Activated T-helper 17 cell treated with anti-CD3 and anti-CD28 coated beads, Interleukin-2, amount 50 U/mL, for 72 hours (primary cell): Measurements from ENCODE around the gene BLVRA. TPM values are rescaled to one million over a fixed set of nuclear protein-coding genes. Genes with fewer than 3 reads are reported as not detected.
"Not testable (repeated sequence)": the region's sequence is repeated elsewhere in the genome, so short reads cannot be mapped to it uniquely, and the experiment has no call there.

Source experiments
- ATAC-seq: fragments of 150-1000 bp; cut with Tn5 transposase; replicated peaks from 2 replicates; pipeline ENCODE4 v1.10.0; 2021; ENCODE audit warnings: mild to moderate bottlenecking, moderate library complexity
- H3K27ac Mint-ChIP-seq: one replicate; pipeline ENCODE4 v1.8.0; 2022; ENCODE audit warnings: mixed read lengths
- H3K27me3 Mint-ChIP-seq: one replicate; pipeline ENCODE4 v1.8.0; 2022; ENCODE audit warnings: mixed read lengths
- H3K36me3 Mint-ChIP-seq: one replicate; pipeline ENCODE4 v1.8.0; 2022; ENCODE audit warnings: low read depth, mild to moderate bottlenecking, mixed read lengths
- H3K4me1 Mint-ChIP-seq: one replicate; pipeline ENCODE4 v1.8.0; 2022; ENCODE audit warnings: mixed read lengths
- H3K4me3 Mint-ChIP-seq: one replicate; pipeline ENCODE4 v1.8.0; 2022; ENCODE audit warnings: mild to moderate bottlenecking, mixed read lengths
- H3K9me3 Mint-ChIP-seq: one replicate; pipeline ENCODE4 v1.8.0; 2022; ENCODE audit warnings: mixed read lengths
- total RNA-seq, 2 donors: library from RNA; stranded (reverse); gene quantifications; one replicate each; pipeline ENCODE4 v1.2.3, GENCODE V29; 2022

Gene BLVRA
- 10 to 100 TPM; 17.8 to 21.8 TPM for total RNA-seq

DNA sequence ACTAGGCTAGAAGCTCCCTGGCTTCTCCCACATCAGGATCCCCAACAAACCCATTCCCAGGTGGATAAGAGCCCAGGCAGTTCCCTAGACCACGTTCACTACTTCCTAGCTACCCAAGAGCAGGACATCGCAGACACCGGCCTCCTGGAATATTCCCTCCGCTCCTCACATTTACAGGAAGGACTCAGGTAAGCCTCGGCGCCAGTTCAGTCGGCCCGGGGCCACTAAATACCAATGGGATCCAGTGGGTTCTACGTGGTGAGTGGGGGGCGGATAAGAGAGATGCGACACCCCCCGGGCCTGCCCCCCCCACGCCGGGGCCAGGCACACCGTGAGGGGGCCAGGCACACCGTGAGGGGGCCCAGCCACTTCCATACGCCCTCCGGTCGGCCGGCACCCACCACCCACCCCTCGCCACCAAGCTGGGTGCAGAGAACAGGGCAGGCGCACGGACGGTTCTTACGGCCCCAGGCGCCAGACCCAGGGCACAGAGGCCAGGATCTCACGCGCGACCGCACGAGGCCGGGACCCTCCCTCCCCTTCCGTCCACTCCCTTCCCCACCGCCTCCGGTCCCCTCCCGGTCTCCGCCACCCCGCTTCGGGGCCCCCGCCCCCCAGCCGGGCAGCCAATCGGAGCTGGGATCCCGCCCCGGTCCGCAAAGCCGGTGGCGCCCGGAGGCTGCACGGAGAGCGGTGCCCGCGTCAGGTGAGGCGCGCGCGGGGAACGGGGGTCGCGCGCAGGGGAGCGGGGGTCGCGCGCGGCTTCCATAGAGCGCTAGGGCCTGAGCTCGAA, at the start of gene BLVRA:
BLVRA (plus strand) TSS at position 652 of the 793 bp plus-strand sequence. CDS start 12,479 bp downstream, outside the sequence.
- no peaks in the 10 kb centered on the region for H3K27me3 Mint-ChIP-seq
- H3K9me3 Mint-ChIP-seq = no peaks in the 10 kb centered on the region

DNA sequence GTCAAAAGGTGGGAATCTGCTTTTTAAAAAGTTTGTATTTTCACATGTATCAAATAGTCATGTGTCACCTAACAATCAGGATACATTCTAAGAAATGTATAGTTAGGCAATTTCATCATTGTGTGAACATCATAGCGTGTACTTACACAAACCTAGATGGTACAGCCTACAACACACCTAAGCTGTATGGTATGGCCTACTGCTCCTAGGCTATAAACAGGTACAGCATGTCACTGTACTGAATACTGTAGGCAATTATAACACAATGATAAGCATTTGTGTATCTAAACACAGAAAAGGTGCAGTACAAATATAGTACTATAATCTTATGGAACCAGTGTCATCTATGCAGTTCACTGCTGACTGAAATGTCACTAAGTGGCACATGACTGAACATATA, 47.0 kb upstream of the BLVRA start:
- no peaks in the 10 kb centered on the region for H3K27me3 Mint-ChIP-seq
- peaks cover 13% of the 10 kb centered on the region for H3K4me1 Mint-ChIP-seq
- H3K27ac Mint-ChIP-seq = no peak overlapping the region
- no peak overlapping the region for H3K4me3 Mint-ChIP-seq
- no peaks in the 10 kb centered on the region for H3K9me3 Mint-ChIP-seq
- ATAC-seq = no peak
- peaks cover 5% of the 10 kb centered on the region for H3K36me3 Mint-ChIP-seq

More for the DNA sequence above, at the start of gene BLVRA:
- Mint-ChIP-seq H3K4me3 (peak within 1 kb of the TSS; percentile 81), H3K27ac (peak within 1 kb of the TSS; percentile 59), H3K36me3 (no peaks in the 10 kb centered on the region), H3K4me1 (peaks cover 23% of the 10 kb centered on the region)
- ATAC-seq = peak; percentile 84

GRCh38 chr7:43715966-43716365, 42.5 kb upstream of the BLVRA start:
- H3K27me3 Mint-ChIP-seq, H3K4me3 Mint-ChIP-seq: not testable (repeated sequence)
- H3K27ac Mint-ChIP-seq = peak overlapping the region; percentile 1

DNA sequence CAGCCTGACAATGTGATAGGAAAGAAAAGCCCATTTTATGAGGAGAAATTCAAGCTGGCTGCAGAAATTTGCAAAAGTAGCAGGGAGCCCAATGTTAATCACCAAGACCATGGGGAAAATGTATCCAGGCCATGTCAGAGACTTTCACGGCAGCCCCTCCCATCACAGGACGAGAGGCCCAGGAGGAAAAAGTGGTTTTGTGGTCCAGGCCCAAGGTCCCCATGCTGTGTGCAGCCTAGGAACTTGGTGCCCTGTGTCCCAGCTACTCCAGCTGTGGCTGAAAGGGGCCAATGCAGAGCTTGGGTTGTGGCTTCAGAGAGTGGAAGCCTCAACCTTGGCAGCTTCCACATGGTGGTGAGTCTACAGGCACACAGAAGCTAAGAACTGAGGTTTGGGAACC, 41.9 kb upstream of the BLVRA start:
- Mint-ChIP-seq H3K27me3 (no peaks in the 10 kb centered on the region), H3K27ac (no peak overlapping the region), H3K36me3 (peaks cover 10% of the 10 kb centered on the region), H3K9me3 (no peaks in the 10 kb centered on the region), H3K4me3 (no peak overlapping the region), H3K4me1 (peaks cover 17% of the 10 kb centered on the region)
- no peak for ATAC-seq

More at GRCh38 chr7:43715966-43716365, 42.5 kb upstream of the BLVRA start:
- ATAC-seq, H3K9me3 Mint-ChIP-seq: not testable (repeated sequence)
- H3K36me3 Mint-ChIP-seq = peaks cover 10% of the 10 kb centered on the region
- H3K4me1 Mint-ChIP-seq = peaks cover 21% of the 10 kb centered on the region

GRCh38 chr7:43721193-43721806, 37.2 kb upstream of the BLVRA start:
- H3K27ac Mint-ChIP-seq = no peak overlapping the region

GRCh38 chr7:43723007-43723341, 35.5 kb upstream of the BLVRA start:
- Mint-ChIP-seq H3K4me1 (peaks cover 19% of the 10 kb centered on the region), H3K36me3 (peaks cover 12% of the 10 kb centered on the region), H3K9me3 (no peaks in the 10 kb centered on the region), H3K27ac (no peak overlapping the region), H3K4me3 (no peak overlapping the region), H3K27me3 (no peaks in the 10 kb centered on the region)
- ATAC-seq = no peak

More at GRCh38 chr7:43721193-43721806, 37.2 kb upstream of the BLVRA start:
- ATAC-seq = no peak
- H3K4me1 Mint-ChIP-seq = peaks cover 13% of the 10 kb centered on the region
- H3K27me3 Mint-ChIP-seq = no peaks in the 10 kb centered on the region
- H3K36me3 Mint-ChIP-seq = peaks cover 12% of the 10 kb centered on the region
- H3K4me3 Mint-ChIP-seq = no peak overlapping the region
- H3K9me3 Mint-ChIP-seq = no peaks in the 10 kb centered on the region

DNA sequence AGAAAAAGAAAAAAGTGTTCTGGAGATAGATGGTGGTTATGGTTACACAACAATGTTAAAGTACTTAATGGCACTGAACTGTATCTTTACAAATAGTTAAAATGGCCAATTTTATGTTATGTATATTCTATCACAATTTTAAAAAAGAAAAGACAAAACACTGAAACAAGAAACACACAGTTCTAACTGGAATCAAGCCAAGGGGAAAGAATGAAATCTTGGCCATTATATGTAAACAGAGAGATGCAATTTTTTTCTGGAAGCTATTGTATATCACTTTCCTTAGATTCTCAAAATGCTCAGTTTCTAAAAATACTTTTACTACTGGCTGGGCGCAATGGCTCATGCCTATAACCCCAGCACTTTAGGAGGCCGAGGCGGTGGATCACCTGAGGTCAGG, 33.2 kb upstream of the BLVRA start:
- H3K4me1 Mint-ChIP-seq = peaks cover 19% of the 10 kb centered on the region
- no peaks in the 10 kb centered on the region for H3K27me3 Mint-ChIP-seq
- H3K27ac Mint-ChIP-seq = no peak overlapping the region
- no peak for ATAC-seq
- H3K36me3 Mint-ChIP-seq = peaks cover 11% of the 10 kb centered on the region
- no peaks in the 10 kb centered on the region for H3K9me3 Mint-ChIP-seq
- no peak overlapping the region for H3K4me3 Mint-ChIP-seq

DNA sequence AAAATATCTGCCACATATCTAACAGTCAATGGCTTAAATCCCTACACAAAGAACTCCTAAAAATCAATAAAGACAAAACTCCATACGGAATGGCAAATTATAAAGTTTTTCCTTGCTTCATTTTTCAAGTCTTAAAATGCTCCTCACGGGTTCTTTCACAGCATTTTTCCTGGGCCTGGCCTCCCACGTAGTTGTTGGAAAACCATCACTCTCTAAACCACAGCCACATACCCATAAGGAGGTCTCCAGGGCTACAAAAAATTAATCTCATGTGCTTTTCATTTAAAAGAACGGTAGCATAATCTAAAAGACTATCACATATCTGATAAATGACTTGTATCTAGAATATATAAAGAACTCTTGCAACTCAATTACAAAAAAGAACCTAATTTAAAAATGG, 32.0 kb upstream of the BLVRA start:
- H3K36me3 Mint-ChIP-seq = peaks cover 7% of the 10 kb centered on the region

GRCh38 chr7:43727003-43727402, 31.5 kb upstream of the BLVRA start:
- Mint-ChIP-seq H3K4me3 (peak overlapping the region; percentile 82), H3K27me3 (no peaks in the 10 kb centered on the region), H3K36me3 (peaks cover 7% of the 10 kb centered on the region), H3K9me3 (no peaks in the 10 kb centered on the region), H3K4me1 (peaks cover 19% of the 10 kb centered on the region), H3K27ac (peak overlapping the region; percentile 14)
- no peak for ATAC-seq

More for the DNA sequence above, 32.0 kb upstream of the BLVRA start:
- H3K4me1 Mint-ChIP-seq = peaks cover 19% of the 10 kb centered on the region
- H3K27me3 Mint-ChIP-seq = no peaks in the 10 kb centered on the region
- no peak for ATAC-seq
- no peaks in the 10 kb centered on the region for H3K9me3 Mint-ChIP-seq
- peak overlapping the region; percentile 8 for H3K27ac Mint-ChIP-seq
- peak overlapping the region; percentile 82 for H3K4me3 Mint-ChIP-seq

DNA sequence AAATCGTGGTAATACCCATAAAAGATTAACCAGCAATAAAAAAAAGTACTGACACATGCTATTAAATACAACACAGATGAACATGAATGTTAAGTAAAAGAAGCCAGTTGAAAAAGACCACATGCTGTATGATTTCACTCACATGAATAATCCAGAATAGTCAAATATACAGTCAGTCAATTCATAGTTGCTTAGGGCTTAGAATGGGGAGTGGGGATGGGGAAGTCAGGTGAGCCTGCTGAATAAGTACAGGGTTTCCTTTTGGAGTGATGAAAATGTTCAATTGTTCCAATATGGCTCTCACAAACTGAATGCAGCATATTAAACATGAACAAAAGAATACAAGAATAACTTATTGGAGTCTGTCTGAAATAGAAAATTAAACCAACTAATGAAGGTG, 31.0 kb upstream of the BLVRA start:
- H3K27me3 Mint-ChIP-seq = no peaks in the 10 kb centered on the region
- H3K27ac Mint-ChIP-seq = peak overlapping the region; percentile 14
- H3K4me1 Mint-ChIP-seq = peaks cover 19% of the 10 kb centered on the region
- no peaks in the 10 kb centered on the region for H3K9me3 Mint-ChIP-seq
- peaks cover 7% of the 10 kb centered on the region for H3K36me3 Mint-ChIP-seq
- ATAC-seq = no peak
- peak overlapping the region; percentile 82 for H3K4me3 Mint-ChIP-seq

GRCh38 chr7:43729214-43729923, 29.1 kb upstream of the BLVRA start, which contains the start of gene COA1:
Gene COA1 (minus strand): TSS chr7:43729523. CDS start chr7:43648614, 80,909 bp downstream.
- H3K27me3 Mint-ChIP-seq = no peaks in the 10 kb centered on the region

GRCh38 chr7:43729924-43730248, 28.6 kb upstream of the BLVRA start:
- Mint-ChIP-seq H3K36me3 (peaks cover 1% of the 10 kb centered on the region), H3K27ac (peak overlapping the region; percentile 67), H3K4me1 (peaks cover 24% of the 10 kb centered on the region), H3K27me3 (no peaks in the 10 kb centered on the region), H3K4me3 (peak overlapping the region; percentile 82), H3K9me3 (no peaks in the 10 kb centered on the region)
- ATAC-seq = no peak

More at GRCh38 chr7:43729214-43729923, 29.1 kb upstream of the BLVRA start, which contains the start of gene COA1:
- H3K36me3 Mint-ChIP-seq = peaks cover 6% of the 10 kb centered on the region
- ATAC-seq = peak; percentile 98
- peak within 1 kb of the TSS; percentile 67 for H3K27ac Mint-ChIP-seq
- H3K9me3 Mint-ChIP-seq = no peaks in the 10 kb centered on the region
- peaks cover 19% of the 10 kb centered on the region for H3K4me1 Mint-ChIP-seq
- H3K4me3 Mint-ChIP-seq = peak within 1 kb of the TSS; percentile 82

- H3K9me3 Mint-ChIP-seq, H3K4me3 Mint-ChIP-seq, H3K27ac Mint-ChIP-seq, ATAC-seq, H3K27me3 Mint-ChIP-seq, H3K36me3 Mint-ChIP-seq: not testable (repeated sequence)
- peaks cover 27% of the 10 kb centered on the region for H3K4me1 Mint-ChIP-seq
Measured at GRCh38 chr7:43731494-43731893, 27.0 kb upstream of the BLVRA start.

DNA sequence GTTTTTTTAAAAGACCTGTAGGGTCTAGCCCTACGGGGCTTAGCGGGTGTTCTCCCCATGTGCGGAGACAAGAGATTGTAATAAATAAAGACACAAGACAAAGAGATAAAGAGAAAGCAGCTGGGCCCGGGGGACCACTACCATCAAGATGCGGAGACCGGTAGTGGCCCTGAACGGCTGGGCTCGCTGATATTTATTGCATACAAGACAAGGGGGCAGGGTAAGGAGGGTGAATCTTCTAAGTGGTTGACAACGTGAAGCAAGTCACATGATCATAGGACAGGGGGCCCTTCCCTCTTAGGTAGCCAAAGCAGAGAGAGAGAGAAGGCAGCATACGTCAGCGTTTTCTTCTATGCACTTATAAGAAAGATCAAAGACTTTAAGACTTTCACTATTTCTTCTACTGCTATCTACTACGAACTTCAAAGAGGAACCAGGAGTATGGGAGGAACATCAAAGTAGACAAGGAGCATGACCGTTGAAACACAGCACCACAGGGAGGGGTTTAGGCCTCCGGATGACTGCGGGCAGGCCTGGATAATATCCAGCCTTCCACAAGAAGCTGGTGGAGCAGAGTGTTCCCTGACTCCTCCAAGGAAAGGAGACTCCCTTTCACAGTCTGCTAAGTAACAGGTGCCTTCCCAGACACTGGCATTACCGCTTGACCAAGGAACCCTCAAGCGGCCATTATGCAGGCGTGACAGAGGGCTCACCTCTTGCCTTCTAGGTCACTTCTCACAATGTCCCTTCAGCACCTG, 23.7 kb upstream of the BLVRA start:
- not testable (repeated sequence) for ATAC-seq, H3K36me3 Mint-ChIP-seq, H3K9me3 Mint-ChIP-seq, H3K27me3 Mint-ChIP-seq
- Mint-ChIP-seq H3K27ac (peak overlapping the region; percentile 83), H3K4me1 (peaks cover 14% of the 10 kb centered on the region), H3K4me3 (peak overlapping the region; percentile 61)
